Activated naive CD4-positive, alpha-beta T cell (primary cell): ENCODE measurements around the gene METTL22.
A peak's percentile ranks its signal among the peaks of the same experiment; 100 is the strongest.

Experiments
- DNase-seq, 4 experiments: peaks; one replicate each; lab custom pipeline; 2025; lab: John Stamatoyannopoulos, UW

Gene METTL22, protein sequence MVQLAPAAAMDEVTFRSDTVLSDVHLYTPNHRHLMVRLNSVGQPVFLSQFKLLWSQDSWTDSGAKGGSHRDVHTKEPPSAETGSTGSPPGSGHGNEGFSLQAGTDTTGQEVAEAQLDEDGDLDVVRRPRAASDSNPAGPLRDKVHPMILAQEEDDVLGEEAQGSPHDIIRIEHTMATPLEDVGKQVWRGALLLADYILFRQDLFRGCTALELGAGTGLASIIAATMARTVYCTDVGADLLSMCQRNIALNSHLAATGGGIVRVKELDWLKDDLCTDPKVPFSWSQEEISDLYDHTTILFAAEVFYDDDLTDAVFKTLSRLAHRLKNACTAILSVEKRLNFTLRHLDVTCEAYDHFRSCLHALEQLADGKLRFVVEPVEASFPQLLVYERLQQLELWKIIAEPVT

GRCh38 chr16:8621572-8622314 is at the start of gene METTL22:
TSS of gene METTL22 (plus strand) at chr16:8621698. CDS start at chr16:8625666, 3,968 bp downstream.
- DNase-seq, result peak; percentile 79 to 93 (median 85)

GRCh38 chr16:8572063-8572918 is 49.2 kb upstream of the METTL22 start:
- no peak for DNase-seq

- DNase-seq, result no peak
These were observed 48.4 kb upstream of the METTL22 start for GRCh38 chr16:8572919-8573724.

DNA sequence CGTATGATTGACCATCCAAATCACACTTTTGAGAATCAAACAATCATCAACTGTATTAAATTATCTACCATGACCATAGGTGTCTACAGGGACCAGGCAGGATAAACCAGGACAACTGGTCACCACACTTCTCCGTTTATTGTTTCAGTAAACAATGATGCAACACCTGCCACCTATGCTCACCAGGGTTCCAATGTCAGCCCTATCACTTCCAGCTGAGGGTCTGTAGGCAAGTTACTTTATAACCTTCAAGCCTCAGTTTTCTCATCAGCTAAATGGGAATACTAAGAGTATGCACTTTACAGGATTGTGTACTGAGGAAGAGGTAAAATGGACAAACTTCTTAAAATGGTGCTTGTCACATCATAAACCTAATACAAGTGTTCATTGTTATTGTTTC is 46.1 kb upstream of the METTL22 start:
- DNase-seq, result no peak

DNA sequence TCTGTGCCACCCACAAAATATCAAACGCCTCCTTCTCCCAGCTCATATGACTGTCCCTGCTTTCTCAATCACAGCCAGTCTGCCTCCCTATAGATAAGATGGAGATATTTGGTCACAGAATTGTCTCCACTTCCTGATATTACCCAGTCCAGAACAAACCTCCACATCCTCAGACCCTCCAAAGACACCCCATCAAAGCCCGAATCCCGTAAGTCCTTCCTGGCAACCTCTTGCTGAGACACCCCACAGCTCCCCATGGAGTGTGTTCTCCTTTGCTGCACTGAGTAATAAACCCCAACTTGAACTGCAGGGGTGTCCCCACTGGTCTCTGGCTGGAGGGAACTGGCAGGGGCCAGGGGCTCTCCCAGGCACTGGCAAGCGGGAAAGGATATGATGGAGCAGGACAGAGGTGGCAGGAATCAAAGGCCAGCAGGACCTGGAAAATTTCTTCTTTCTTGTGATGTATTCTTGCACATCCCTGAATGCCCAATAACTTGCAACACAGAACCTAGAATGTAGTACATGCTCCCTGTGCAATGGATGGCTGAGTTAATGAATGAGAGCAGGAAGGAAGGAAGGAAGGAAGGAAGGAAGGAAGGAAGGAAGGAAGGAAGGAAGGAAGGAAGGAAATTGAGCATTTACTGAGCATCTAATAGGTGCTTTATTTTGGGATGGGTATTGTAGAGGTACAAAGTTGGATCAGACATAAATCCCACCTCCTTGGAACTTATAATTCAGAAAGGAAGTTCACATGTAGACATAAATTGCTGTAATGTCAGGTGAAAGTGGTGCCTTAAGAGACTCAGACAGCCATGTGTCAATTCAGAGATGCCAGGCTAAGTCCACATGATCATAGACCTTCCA is 45.1 kb upstream of the METTL22 start:
- DNase-seq, result no peak

DNA sequence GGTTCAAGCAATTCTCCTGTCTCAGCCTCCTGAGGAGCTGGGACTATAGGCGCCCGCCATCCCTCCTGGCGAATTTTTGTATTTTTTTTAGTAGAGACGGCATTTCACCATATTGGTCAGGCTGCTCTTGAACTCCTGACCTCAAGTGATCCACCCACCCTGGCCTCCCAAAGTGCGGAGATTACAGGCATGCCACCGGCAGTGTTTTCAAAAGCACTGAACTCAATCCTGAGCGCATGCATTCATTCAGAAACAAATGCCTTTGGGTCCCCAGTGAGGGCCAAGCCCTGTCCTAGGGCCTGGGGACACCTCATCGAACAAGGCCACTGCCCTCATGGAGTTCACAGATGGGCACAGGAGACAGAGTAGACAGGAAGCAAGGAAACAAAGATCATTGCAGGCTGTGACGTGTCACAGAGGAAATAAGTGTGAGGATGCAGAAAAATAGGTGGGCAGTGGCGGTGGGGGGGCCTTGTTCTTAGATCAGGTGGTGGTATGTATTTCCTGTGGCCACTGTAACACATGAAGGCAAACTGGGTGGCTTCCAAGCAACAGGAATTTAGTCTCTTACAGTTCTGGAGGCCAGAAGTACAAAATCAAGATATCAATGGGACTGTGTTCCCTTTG is 43.7 kb upstream of the METTL22 start:
- DNase-seq, result no peak

DNA sequence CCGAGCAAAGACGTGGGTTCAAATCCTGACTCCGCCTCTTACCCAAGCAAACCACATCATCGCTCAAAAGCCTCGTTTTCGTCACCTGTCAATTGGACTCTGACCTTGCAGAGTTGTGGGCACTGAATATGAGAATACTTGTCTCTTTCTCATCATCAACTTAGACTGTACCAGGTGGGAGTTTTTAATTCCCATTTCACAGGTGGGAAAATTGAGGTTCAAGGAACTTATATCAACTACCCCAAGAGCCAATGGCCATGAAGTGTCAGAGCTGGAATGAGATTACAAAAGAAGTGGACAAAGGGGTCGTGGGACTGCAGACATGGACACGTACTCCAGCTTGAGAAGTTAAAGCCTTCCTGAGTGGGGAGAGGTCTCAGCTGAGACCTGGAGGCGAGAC is 41.9 kb upstream of the METTL22 start:
- DNase-seq, result no peak

DNA sequence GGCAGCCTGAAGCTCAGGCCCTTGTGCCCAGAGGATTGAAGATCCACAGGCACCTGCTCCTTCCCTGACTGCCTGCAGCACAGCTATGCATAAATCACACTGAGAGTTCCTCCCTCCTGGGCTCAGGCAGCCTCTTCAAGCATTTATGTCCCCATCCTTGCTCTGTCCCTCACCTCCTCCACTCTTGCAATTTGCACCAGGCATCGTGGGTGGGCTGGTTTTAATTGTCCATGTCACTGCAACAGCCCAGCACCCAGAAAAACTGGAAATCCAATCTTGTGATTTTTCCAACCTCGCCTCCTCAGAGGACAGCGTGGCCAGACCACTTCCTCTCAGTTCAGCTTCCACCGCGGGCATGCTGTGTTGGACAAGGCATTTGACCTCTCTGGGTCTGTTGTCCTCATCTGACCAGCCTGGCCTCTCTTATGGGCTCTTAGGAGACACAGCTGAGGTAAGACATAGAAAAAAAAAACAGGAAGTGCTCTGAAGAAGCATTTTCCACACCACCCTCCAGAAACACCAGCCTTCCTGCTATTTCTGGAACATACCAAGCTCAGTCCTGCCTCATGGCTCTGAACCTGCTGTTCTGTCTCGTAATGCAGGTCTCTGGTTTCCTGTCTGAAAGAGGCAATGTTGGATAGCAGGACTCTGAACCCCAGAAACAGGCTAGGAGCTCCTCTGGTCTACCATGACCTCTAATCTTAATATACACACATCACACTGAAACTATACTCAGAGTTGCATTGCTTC is 39.5 kb upstream of the METTL22 start:
- DNase-seq, result no peak

- DNase-seq, result no peak
These were observed 38.3 kb upstream of the METTL22 start for GRCh38 chr16:8583199-8583598.

GRCh38 chr16:8583732-8584131 is 37.8 kb upstream of the METTL22 start:
- no peak for DNase-seq

GRCh38 chr16:8585041-8585440 is 36.5 kb upstream of the METTL22 start:
- DNase-seq, result no peak

DNA sequence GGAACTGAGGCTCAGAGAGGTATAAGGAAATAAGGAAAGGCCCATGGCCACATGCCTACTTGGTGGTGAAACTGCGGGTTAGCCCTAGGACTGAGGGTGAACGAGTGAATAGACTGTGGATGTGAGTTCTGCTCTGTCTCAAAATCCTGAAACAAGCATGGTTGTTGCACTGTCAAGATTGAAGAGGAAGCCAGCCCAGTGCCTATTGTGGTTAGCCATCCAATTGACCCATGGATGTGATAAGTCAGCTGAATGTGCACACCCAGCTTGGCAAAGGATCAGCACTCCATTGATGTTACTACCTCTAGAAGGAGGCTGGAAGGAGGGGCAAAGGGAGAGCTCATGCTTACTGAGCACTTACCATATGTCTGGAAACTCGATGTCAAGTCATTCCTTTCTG is 35.6 kb upstream of the METTL22 start:
- no peak for DNase-seq

GRCh38 chr16:8587065-8587464 is 34.4 kb upstream of the METTL22 start:
- no peak for DNase-seq

DNA sequence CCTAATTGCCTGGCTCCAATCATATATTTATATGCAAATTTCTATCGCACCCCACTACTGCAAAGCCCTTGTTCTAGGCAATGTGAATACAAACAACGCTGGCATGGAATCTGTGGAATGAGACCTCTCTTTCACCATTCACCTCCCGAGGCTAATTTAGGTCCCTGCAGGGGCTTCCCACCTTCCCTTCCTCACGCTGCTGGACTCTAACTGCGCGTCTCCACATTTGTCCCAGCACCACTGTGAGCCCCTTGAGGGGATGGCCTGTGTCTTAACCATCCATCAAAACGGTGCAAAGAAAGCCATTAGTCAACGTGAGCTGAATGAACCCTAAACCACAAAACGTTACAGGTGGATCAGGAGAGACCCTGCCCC is 32.8 kb upstream of the METTL22 start:
- no peak for DNase-seq

DNA sequence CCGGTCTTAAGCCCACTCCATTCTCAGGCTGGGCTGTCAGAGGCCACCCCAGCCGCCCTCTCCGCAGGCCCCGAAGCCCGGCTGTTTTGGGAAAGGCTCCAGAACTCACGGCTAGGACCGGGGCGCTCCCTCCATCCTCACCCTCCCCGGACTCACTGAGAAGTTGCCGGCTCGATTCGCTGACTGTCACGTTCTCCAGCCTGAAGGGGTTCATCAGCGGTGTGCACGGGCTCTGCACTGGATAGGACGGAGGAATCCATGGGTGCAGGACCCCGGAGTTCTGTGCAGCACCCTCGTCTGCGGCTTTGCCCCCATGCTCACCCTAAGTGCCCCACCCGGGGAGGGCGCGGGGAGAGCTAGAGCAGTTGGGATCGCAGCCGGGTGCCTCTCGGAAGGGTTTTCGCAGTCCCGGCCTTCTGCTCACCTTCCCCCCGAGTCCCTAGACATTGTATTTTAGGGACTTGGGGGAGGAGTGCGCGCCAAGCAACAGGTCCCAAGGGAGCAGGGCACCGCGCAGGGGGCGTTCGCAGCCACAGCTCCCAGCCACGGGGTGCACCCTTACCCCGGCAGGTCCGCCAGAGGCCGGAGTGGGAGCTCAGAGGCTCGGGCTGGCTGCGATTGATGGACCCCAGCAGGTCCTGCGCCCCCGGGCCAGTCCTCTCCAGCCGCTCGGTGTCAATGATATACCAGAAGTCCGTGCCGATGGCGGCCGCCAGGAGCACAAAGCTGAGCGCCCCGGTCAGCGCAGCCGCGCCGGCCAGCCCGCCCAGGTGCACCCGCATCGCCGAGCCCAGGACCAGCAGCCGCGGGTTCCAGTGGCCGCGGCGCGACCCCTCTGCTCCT is 32.2 kb upstream of the METTL22 start:
- no peak for DNase-seq

GRCh38 chr16:8589900-8590688 is 31.4 kb upstream of the METTL22 start, which contains the start of gene TMEM114:
TSS of gene TMEM114 (minus strand) at chr16:8590511. CDS start at chr16:8589838, 673 bp downstream.
- DNase-seq, result no peak

DNA sequence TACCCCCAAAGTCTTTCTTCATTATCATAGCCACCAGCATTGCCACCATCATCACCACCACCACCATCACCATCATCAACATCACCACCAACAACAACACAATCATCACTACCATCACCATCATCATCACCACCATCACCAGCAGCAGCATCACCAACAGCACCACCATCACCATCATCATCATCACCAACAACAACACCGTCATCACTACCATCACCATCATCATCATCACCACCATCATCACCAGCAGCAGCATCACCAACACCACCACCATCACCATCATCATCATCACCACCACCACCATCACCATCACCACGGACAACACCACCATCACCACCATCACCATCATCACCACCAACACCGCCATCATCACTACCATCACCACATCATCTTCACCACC is 30.7 kb upstream of the METTL22 start:
- DNase-seq, result no peak

DNA sequence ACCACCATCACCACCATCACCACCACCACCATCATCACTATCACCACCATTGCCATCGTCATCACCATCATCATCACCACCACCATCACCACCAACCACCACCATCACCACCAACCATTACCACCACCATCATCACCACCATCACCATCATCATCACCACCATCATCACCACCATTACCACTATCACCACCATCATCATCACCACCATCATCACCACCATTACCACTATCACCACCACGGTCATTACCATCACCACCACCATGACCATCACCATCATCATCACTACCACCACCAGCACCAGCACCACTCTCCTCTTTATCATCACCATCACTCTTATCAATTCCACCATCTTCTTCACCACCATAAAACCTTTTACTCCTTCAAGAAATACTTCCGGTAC is 30.0 kb upstream of the METTL22 start:
- DNase-seq, result no peak
